ENCODE measurements around the gene RNASE9. TPM values are rescaled to one million over a fixed set of nuclear protein-coding genes. Genes with fewer than 3 reads are reported as not detected.

Gene RNASE9
- total RNA-seq: not detected

GRCh38 chr14:20560961-20561360 lies at the start of gene RNASE9:
TSS of gene RNASE9 (minus strand) at chr14:20561047.
- POLR2A ChIA-PET: interaction anchor here (0.7 kb wide), 1 partner anchor 8 kb away, joined by 4 read pairs; no protein-coding TSS in a partner anchor
- no peak within 1 kb of the TSS for H3K27ac Mint-ChIP-seq
- ATAC-seq: no peak
- H3K27me3 Mint-ChIP-seq: no peaks in the 10 kb centered on the region
- CTCF ChIA-PET: no interaction called here
- H3K9me3 Mint-ChIP-seq: no peaks in the 10 kb centered on the region
- H3K4me1 Mint-ChIP-seq (ENCODE audit: low read depth): no peaks in the 10 kb centered on the region
- no peak within 1 kb of the TSS for H3K4me3 Mint-ChIP-seq
- no peak for TF ChIP-seq CTCF (IDR thresholded peaks at IDR 0.05)
- no peak for DNase-seq
- intact Hi-C loops (cut with micrococcal nuclease): no loop called here
- no peaks in the 10 kb centered on the region for H3K36me3 Mint-ChIP-seq (ENCODE audit: low read depth)

- no peak for TF ChIP-seq CTCF (IDR thresholded peaks at IDR 0.05)
- DNase-seq (peak; percentile 89), ATAC-seq (peak; percentile 19)
- Mint-ChIP-seq H3K9me3 (no peaks in the 10 kb centered on the region), H3K27ac (no peak overlapping the region), H3K36me3 (ENCODE audit: low read depth) (no peaks in the 10 kb centered on the region), H3K27me3 (no peaks in the 10 kb centered on the region), H3K4me1 (ENCODE audit: low read depth) (peaks cover 6% of the 10 kb centered on the region), H3K4me3 (no peak overlapping the region)
- CTCF ChIA-PET: interaction anchor here (0.7 to 7.3 kb wide), 27 partner anchors 10 to 361 kb away, joined by 3 to 104 read pairs (median 5); partner anchors contain the start of genes APEX1, PARP2, PIP4P1 and RNASE4
- intact Hi-C loops (cut with micrococcal nuclease): loop anchor here (5.0 kb wide), 2 partner anchors 153 to 198 kb away; partner anchors contain the start of genes APEX1 and TEP1
- POLR2A ChIA-PET: interaction anchor here (0.8 to 1.5 kb wide), 8 partner anchors 21 to 267 kb away, joined by 3 to 7 read pairs (median 4); partner anchors contain the start of genes APEX1, OSGEP and PARP2
These were observed 49.3 kb upstream of the RNASE9 start for GRCh38 chr14:20610002-20610765.

DNA sequence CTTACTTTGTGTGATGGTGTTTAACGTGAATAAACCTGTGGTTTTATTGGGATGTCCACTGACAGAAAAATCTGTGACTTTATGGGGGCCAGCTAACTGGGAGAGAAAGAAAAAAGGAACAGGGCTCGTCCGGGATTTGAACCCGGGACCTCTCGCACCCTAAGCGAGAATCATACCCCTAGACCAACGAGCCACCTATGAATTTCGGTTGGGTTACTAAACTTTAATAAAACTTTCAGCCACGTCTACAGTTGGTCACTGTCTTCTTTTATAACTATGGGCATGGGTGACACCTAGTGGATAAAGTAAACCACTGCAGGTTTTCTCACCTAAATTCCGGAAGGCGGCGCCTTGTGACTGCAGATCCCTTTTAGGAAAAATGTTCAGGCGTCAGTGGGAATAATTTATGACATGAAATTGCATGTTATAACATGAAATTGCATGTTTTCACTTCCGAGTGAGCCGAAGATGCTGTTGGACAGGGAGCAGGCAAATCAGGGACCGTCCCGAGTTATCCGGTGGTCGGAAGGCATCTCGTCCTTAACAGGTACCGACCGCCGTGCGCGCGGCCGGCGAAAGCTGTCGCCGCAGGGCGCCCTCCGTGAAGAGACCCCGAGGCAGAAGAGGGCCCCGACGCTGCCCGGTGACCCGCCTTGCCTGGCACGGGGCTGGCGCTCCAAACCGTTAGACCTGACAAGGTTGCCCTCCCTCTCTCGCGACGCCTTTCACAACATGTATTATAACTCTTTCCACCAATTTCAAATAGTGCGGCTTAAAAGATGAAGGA lies 48.6 kb upstream of the RNASE9 start:
- intact Hi-C loops (cut with micrococcal nuclease): loop anchor here (1.0 to 5.0 kb wide), 3 partner anchors 24 to 197 kb away; partner anchors contain the start of genes APEX1 and TEP1
- ATAC-seq (peak; percentile 19), DNase-seq (peak; percentile 73)
- ChIA-PET POLR2A (interaction anchor here (0.8 to 1.5 kb wide), 6 partner anchors 73 to 266 kb away, joined by 3 to 7 read pairs (median 4); partner anchors contain the start of genes APEX1, OSGEP and PARP2), CTCF (interaction anchor here (0.7 to 7.3 kb wide), 34 partner anchors 9 to 303 kb away, joined by 3 to 104 read pairs (median 4); partner anchors contain the start of genes APEX1, PARP2, PIP4P1 and RNASE11)
- Mint-ChIP-seq H3K4me1 (ENCODE audit: low read depth) (peaks cover under 1% of the 10 kb centered on the region), H3K9me3 (no peaks in the 10 kb centered on the region), H3K36me3 (ENCODE audit: low read depth) (no peaks in the 10 kb centered on the region), H3K27ac (no peak overlapping the region), H3K27me3 (no peaks in the 10 kb centered on the region), H3K4me3 (no peak overlapping the region)
- TF ChIP-seq CTCF (IDR thresholded peaks at IDR 0.05): peak; percentile 100

DNA sequence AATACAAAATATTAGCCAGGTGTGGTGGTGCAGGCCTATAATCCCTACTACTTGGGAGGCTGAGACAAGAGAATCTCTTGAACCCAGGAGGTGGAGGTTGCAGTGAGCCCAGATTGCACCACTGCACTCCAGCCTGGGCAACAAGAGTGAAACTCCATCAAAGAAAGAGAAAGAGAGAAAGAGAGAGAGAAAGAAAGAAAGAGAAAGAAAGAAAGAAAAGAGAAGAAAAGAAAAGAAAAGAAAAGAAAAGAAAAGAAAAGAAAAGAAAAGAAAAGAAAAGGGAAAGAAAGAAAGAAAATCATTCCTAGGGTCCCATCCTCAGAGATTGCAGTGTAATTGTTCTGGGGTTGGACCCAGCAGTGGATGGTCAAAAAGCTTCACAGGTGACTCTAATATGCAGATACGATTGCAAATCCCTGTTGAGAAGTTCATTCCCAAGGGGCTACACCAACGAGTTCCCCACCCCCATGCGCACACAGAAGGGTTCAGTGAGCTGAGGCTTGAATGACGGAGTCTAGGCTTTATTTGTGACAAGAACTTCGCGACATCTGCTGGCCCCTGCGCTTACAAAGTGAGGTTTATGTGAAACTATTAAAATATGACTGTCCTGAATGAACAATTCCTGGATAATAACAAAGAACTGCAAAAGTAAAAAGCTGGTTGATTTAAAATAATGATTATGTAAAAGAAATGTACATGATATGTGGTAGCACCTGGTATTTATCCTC lies 47.7 kb upstream of the RNASE9 start:
- ATAC-seq: no peak
- H3K9me3 Mint-ChIP-seq: no peaks in the 10 kb centered on the region
- no peaks in the 10 kb centered on the region for H3K27me3 Mint-ChIP-seq
- H3K36me3 Mint-ChIP-seq (ENCODE audit: low read depth): no peaks in the 10 kb centered on the region
- intact Hi-C loops (cut with micrococcal nuclease): loop anchor here (1.0 kb wide), 2 partner anchors 25 to 77 kb away; no protein-coding TSS in a partner anchor
- H3K4me1 Mint-ChIP-seq (ENCODE audit: low read depth): no peaks in the 10 kb centered on the region
- H3K27ac Mint-ChIP-seq: no peak overlapping the region
- DNase-seq: no peak
- no peak overlapping the region for H3K4me3 Mint-ChIP-seq
- CTCF ChIA-PET: interaction anchor here (0.6 to 7.3 kb wide), 24 partner anchors 8 to 302 kb away, joined by 3 to 104 read pairs (median 4); partner anchors contain the start of genes PARP2, PIP4P1, RNASE11 and RNASE4
- TF ChIP-seq CTCF (IDR thresholded peaks at IDR 0.05): no peak
- POLR2A ChIA-PET: interaction anchor here (1.4 kb wide), 1 partner anchor 265 kb away, joined by 7 read pairs; the partner anchor contains the start of gene PARP2
